HL-60 (cell line): ENCODE data around the gene OR52A1.

Experiments used
- POLR2AphosphoS5 ChIP-seq: IDR thresholded peaks from 2 replicates; pipeline ENCODE4 v1.6.1; 2012; ENCODE audit warnings: low read depth
- TF ChIP-seq, protein P1 (sequence below): IDR thresholded peaks from one replicate; pipeline ENCODE4 v1.5.1; 2011; ENCODE audit warnings: low read length, control low read depth, inconsistent platforms; ENCODE audit not compliant: insufficient read depth
- TF ChIP-seq, protein P2 (sequence below): IDR thresholded peaks from 2 replicates; pipeline ENCODE4 v1.6.1; 2012; ENCODE audit warnings: low read depth; ENCODE audit not compliant: insufficient replicate concordance

DNA sequence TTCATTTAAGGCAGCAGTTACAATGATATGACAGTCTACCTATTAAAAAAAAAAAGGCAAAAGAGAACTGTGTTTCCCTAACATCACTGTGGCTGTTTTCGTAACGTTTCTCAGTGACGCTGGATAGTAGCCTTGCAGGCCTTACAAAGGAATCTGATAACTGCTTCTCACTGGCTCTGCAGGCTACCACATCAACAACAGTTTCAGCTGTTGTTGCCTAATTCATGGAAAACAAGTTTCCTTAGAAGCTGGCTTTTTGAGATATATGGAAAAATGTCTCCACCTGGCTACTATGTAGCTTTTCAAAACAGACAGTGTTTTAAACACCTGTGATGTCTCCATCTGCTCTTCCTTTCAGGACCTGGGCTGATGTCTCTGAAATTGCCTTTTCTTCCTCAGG lies 42.2 kb upstream of the OR52A1 start:
- TF ChIP-seq, protein P1, sequence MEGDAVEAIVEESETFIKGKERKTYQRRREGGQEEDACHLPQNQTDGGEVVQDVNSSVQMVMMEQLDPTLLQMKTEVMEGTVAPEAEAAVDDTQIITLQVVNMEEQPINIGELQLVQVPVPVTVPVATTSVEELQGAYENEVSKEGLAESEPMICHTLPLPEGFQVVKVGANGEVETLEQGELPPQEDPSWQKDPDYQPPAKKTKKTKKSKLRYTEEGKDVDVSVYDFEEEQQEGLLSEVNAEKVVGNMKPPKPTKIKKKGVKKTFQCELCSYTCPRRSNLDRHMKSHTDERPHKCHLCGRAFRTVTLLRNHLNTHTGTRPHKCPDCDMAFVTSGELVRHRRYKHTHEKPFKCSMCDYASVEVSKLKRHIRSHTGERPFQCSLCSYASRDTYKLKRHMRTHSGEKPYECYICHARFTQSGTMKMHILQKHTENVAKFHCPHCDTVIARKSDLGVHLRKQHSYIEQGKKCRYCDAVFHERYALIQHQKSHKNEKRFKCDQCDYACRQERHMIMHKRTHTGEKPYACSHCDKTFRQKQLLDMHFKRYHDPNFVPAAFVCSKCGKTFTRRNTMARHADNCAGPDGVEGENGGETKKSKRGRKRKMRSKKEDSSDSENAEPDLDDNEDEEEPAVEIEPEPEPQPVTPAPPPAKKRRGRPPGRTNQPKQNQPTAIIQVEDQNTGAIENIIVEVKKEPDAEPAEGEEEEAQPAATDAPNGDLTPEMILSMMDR: no peak
- TF ChIP-seq POLR2AphosphoS5: no peak
- TF ChIP-seq, protein P2, sequence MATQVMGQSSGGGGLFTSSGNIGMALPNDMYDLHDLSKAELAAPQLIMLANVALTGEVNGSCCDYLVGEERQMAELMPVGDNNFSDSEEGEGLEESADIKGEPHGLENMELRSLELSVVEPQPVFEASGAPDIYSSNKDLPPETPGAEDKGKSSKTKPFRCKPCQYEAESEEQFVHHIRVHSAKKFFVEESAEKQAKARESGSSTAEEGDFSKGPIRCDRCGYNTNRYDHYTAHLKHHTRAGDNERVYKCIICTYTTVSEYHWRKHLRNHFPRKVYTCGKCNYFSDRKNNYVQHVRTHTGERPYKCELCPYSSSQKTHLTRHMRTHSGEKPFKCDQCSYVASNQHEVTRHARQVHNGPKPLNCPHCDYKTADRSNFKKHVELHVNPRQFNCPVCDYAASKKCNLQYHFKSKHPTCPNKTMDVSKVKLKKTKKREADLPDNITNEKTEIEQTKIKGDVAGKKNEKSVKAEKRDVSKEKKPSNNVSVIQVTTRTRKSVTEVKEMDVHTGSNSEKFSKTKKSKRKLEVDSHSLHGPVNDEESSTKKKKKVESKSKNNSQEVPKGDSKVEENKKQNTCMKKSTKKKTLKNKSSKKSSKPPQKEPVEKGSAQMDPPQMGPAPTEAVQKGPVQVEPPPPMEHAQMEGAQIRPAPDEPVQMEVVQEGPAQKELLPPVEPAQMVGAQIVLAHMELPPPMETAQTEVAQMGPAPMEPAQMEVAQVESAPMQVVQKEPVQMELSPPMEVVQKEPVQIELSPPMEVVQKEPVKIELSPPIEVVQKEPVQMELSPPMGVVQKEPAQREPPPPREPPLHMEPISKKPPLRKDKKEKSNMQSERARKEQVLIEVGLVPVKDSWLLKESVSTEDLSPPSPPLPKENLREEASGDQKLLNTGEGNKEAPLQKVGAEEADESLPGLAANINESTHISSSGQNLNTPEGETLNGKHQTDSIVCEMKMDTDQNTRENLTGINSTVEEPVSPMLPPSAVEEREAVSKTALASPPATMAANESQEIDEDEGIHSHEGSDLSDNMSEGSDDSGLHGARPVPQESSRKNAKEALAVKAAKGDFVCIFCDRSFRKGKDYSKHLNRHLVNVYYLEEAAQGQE: no peak
